ENCODE measurements around the gene SH3PXD2B. TPM values are rescaled to one million over a fixed set of nuclear protein-coding genes. Genes with fewer than 3 reads are reported as not detected.

Gene SH3PXD2B
- total and polyA plus RNA-seq, 8 donors, result 6.7 to 63.0 (median 20.5) TPM

DNA sequence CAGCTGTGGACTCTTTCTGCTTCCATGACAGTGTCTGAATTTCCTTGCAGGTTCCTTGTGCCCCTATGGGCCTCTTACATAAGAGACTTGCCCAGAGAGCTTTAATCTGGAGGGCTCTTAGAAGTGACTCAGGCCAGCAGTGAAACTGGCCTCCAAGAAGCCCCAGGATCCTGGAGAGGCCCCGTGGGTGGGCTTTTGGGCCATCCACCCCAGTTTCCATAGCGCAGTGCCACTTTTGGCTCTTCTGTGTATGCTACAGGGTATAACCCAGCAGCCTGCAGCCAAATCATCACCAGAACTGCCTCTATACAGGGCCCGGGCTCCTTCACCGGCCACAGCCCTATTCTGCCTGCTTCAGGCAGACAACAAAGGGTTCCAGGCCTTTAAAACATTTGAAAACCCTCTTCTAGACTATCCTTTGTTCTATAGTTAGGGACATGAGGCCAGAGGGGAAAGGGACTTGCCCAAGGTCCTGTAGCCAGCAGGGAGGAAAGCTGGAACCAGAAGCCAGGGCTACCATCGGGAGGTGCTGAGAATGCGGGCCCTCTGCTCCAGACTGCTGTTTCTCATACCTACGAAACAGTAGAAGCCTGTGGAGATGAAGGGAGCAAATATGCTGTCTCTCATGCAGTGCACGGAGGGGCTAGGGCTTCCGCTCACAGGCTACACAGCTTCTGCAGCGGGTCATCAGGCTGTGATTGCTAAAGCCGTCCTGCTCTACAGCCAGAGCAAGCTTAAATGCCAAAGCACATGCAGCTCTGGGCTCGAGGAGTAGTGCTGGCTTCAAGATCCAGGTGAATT lies 18.0 kb downstream of the SH3PXD2B start:
- DNase-seq, result no peak
- Histone ChIP-seq H3K27me3 (no peaks in the 10 kb centered on the region), H3K36me3 (peaks cover 0 to 7% (median 0%) of the 10 kb centered on the region in 4 donors), H3K9me3 (no peaks in the 10 kb centered on the region), H3K4me3 (no peak overlapping the region), H3K4me1 (peaks cover 24 to 68% (median 47%) of the 10 kb centered on the region in 4 donors), H3K27ac (peak overlapping the region in 4 of 5 donors; percentile 77 to 94 (median 78))
- intact Hi-C loops (cut with DNase I; ENCODE audit: low total_unique reads), result no loop called here
- TF ChIP-seq POLR2A (IDR thresholded peaks at IDR 0.05) (no peak), EP300 (IDR thresholded peaks at IDR 0.05) (no peak), POLR2AphosphoS5 (IDR thresholded peaks at IDR 0.05) (no peak)
- TF ChIP-seq, protein P1, sequence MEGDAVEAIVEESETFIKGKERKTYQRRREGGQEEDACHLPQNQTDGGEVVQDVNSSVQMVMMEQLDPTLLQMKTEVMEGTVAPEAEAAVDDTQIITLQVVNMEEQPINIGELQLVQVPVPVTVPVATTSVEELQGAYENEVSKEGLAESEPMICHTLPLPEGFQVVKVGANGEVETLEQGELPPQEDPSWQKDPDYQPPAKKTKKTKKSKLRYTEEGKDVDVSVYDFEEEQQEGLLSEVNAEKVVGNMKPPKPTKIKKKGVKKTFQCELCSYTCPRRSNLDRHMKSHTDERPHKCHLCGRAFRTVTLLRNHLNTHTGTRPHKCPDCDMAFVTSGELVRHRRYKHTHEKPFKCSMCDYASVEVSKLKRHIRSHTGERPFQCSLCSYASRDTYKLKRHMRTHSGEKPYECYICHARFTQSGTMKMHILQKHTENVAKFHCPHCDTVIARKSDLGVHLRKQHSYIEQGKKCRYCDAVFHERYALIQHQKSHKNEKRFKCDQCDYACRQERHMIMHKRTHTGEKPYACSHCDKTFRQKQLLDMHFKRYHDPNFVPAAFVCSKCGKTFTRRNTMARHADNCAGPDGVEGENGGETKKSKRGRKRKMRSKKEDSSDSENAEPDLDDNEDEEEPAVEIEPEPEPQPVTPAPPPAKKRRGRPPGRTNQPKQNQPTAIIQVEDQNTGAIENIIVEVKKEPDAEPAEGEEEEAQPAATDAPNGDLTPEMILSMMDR (IDR thresholded peaks at IDR 0.05), result no peak
- 83 to 91% (median 87%) methylated on average over 10 to 12 of the region's 12 CpGs for WGBS, 5 donors

DNA sequence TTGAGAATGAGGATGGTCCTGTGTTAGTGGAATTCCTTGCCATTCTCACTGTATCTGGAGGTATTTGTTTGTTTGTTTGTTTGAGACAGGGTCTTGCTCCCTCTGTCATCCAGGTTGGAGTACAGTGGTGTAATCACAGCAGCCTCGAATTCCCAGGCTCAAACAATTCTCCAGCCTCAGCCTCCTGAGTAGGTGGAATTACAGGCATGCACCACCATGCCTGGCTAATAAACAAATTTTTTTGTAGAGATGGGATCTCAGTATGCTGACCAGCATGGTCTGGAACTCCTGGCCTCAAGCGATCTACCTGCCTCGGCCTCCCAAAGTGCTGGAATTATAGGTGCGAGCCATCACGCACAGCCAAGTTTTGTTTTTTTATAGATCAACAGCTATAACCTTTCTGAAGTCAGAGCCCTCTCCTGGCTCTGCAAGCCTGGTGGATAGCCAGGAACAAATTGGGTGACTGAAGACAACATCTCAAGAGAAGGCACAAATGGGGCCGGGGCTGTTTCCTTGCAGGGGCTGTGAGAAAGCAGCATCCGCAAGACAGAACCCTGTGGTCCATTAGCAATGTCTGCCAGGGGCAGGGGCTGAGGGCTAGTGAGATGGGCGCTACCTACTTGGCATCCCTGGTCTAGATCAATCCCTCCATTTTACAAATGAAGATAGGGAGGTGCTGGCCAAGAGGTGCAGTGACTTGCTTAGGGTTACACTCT lies 18.8 kb downstream of the SH3PXD2B start:
- Histone ChIP-seq H3K36me3 (peaks cover 0 to 7% (median 0%) of the 10 kb centered on the region in 4 donors), H3K27me3 (no peaks in the 10 kb centered on the region), H3K27ac (peak overlapping the region in 4 of 5 donors; percentile 77 to 94 (median 78)), H3K4me3 (no peak overlapping the region), H3K9me3 (no peaks in the 10 kb centered on the region), H3K4me1 (peaks cover 26 to 72% (median 51%) of the 10 kb centered on the region in 4 donors)
- intact Hi-C loops (cut with DNase I; ENCODE audit: low total_unique reads), result no loop called here
- TF ChIP-seq EP300 (IDR thresholded peaks at IDR 0.05) (no peak), POLR2A (IDR thresholded peaks at IDR 0.05) (no peak), POLR2AphosphoS5 (IDR thresholded peaks at IDR 0.05) (no peak)
- TF ChIP-seq, protein P1 (IDR thresholded peaks at IDR 0.05), result no peak
- WGBS, 5 donors, result 71 to 90% (median 75%) methylated on average over 7 to 8 of the region's 8 CpGs
- DNase-seq, result no peak

- 73 to 87% (median 79%) methylated on average over 7 of the region's 7 CpGs for WGBS, 5 donors
- H3K9me3 ChIP-seq, result no peaks in the 10 kb centered on the region
- no peak overlapping the region for H3K4me3 ChIP-seq
- no peak for DNase-seq
- peaks cover 36 to 79% (median 60%) of the 10 kb centered on the region in 4 donors for H3K4me1 ChIP-seq
- H3K36me3 ChIP-seq, result no peaks in the 10 kb centered on the region
- no peaks in the 10 kb centered on the region for H3K27me3 ChIP-seq
- H3K27ac ChIP-seq, result peak overlapping the region in 2 of 5 donors; percentile 29 to 94
- TF ChIP-seq, protein P1 (IDR thresholded peaks at IDR 0.05), result no peak
- intact Hi-C loops (cut with DNase I; ENCODE audit: low total_unique reads), result no loop called here
These were observed 20.1 kb downstream of the SH3PXD2B start for GRCh38 chr5:172434251-172434650.

- Histone ChIP-seq H3K36me3 (no peaks in the 10 kb centered on the region), H3K4me1 (peaks cover 35 to 83% (median 65%) of the 10 kb centered on the region in 4 donors), H3K27ac (peak overlapping the region in 1 of 5 donors; percentile 94), H3K27me3 (no peaks in the 10 kb centered on the region), H3K9me3 (no peaks in the 10 kb centered on the region), H3K4me3 (no peak overlapping the region)
- no peak for TF ChIP-seq POLR2A (IDR thresholded peaks at IDR 0.05)
- TF ChIP-seq POLR2AphosphoS5 (IDR thresholded peaks at IDR 0.05), result no peak
- TF ChIP-seq, protein P1 (IDR thresholded peaks at IDR 0.05), result no peak
- no peak for TF ChIP-seq EP300 (IDR thresholded peaks at IDR 0.05)
- intact Hi-C loops (cut with DNase I; ENCODE audit: low total_unique reads), result no loop called here
- DNase-seq, result no peak
- WGBS, 5 donors, result 84 to 95% (median 88%) methylated on average over 7 of the region's 7 CpGs
These were observed 20.8 kb downstream of the SH3PXD2B start for GRCh38 chr5:172433513-172433912.

All from stomach (tissue), 9 donors.